Adrenal gland (tissue), 12 donors: ENCODE measurements around the gene ARHGEF10L. TPM values are rescaled to one million over a fixed set of nuclear protein-coding genes. Genes with fewer than 3 reads are reported as not detected.

Experiments
- DNase-seq, 7 donors: peaks; one replicate each; pipeline ENCODE4 v3.0.0-alpha.2; 2019 to 2020
- H3K27ac ChIP-seq, 5 donors: fragments of 200-600 bp; sonication (generic) in 4 of 5; 1 replicate in 3 of 5; 2 replicates in 2 of 5; pipeline versions ENCODE4 v1.5.1 to v1.8.0; 2016 to 2020; ENCODE audit warnings: mild to moderate bottlenecking in 1 of 5
- H3K27me3 ChIP-seq: fragments of 200-600 bp; 2 replicates; pipeline ENCODE4 v1.8.0; 2021
- H3K36me3 ChIP-seq, 2 donors: fragments of 200-600 bp; replicated peaks in 1 of 2; 1 replicate in 1 of 2; 2 replicates in 1 of 2; pipeline versions ENCODE4 v1.5.1 to v1.8.0; 2018 to 2022
- H3K4me1 ChIP-seq, 2 donors: fragments of 200-600 bp; replicated peaks in 1 of 2; 1 replicate in 1 of 2; 2 replicates in 1 of 2; pipeline versions ENCODE4 v1.5.1 to v1.8.0; 2018 to 2021
- H3K4me3 ChIP-seq, 4 donors: fragments of 200-600 bp; sonication (generic) in 3 of 4; one replicate each; pipeline ENCODE4 v1.5.1; 2016 to 2018
- H3K9me3 ChIP-seq, 3 donors: fragments of 200-600 bp; sonication (generic) in 1 of 3; replicated peaks in 1 of 3; 1 replicate in 2 of 3; 2 replicates in 1 of 3; pipeline versions ENCODE4 v1.5.1 to v1.8.0; 2016 to 2021
- CTCF ChIP-seq, 6 experiments: fragments of 450-650 bp in 4 of 6; fragments of 200-600 bp in 2 of 6; sonication (generic) in 1 of 6; IDR thresholded peaks; 1 replicate in 5 of 6; 2 replicates in 1 of 6; pipeline versions ENCODE4 v1.5.1 to v1.8.0; 2016 to 2021; ENCODE audit warnings: antibody characterized with exemption in 6 of 6, mild to moderate bottlenecking in 2 of 6, moderate library complexity in 1 of 6
- POLR2A ChIP-seq, 2 donors: fragments of 450-650 bp; IDR thresholded peaks; one replicate each; pipeline ENCODE4 v1.6.1; 2017; ENCODE audit warnings: antibody characterized with exemption in 2 of 2, mild to moderate bottlenecking in 2 of 2, moderate library complexity in 1 of 2
- WGBS, 4 donors: extraction: QIAGEN DNeasy Blood & Tissue Kit in 2 of 4; methylation state at CpG; one replicate each; pipeline versions ENCODE4 v1.1.5 to v1.1.7; 2013 to 2017; 5-methylcytosine and 5-hydroxymethylcytosine counted together
- intact Hi-C, 2 donors: fragments of 100-400 bp; cut with DNase I; formaldehyde crosslinking; loops; one replicate each; pipeline versions ENCODE4 v1.14.1 to v1.15.0; 2022 to 2023
- polyA plus RNA-seq, 3 donors: library from polyadenylated mRNA; stranded (reverse); fragments of 200-250 nt in 2 of 3; fragments of 350-450 nt in 1 of 3; fragmentation: Illumina TruSeq in 1 of 3; extraction: RNeasy Lipid Tissue Mini Kit (QIAGEN cat#74804) in 1 of 3; gene quantifications; one replicate each; pipeline ENCODE4 v1.2.3, GENCODE V29; 2013 to 2014
- total RNA-seq, 9 donors: library from RNA; depleted of rRNA in 4 of 9; stranded (reverse); fragments of >200 nt in 4 of 9; fragments of 120-200 nt in 1 of 9; fragmentation: NEBNext Ultra II Directional in 1 of 9; extraction: Animal tissue kit (Norgen Biotek cat#: 25700) in 1 of 9; gene quantifications; one replicate each; pipeline versions ENCODE4 v1.1.0 to v1.2.4, GENCODE V29; 2013 to 2023
- donor health status: healthy with polysubstance abuse.
- donor health status: Bipolar disorder and iron deficiency.
- donor health status: DM: yes; HTN: yes; CAD: no.
- donor health status: DM: no; HTN: no; CAD: no.
- donor health status: DM: no; HTN: no; CAD: no.
- donor health status: DM: yes; HTN: yes; CAD: no.

ARHGEF10L gene
- total and polyA plus RNA-seq, 12 donors, result 1.7 to 54.9 (median 30.1) TPM

DNA sequence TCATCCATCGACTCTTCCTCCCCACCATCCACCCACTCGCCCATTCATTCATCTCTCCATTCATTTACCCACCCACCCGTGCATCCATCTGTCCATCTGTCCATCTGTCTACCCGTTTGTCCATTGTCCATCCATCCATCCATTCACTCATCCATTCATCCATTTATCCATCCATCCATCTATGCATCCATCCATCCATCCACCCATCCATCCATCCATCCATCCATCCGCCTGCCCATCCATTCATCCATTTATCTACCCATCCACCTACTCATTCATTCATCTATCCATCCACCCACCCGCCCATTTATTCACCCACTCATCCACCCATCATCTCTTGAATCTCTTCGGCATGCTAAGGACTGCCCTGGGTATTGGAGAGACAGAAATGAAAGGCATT, 18.5 kb downstream of the ARHGEF10L start:
- 92 to 95% (median 93%) methylated on average over 7 of the region's 7 CpGs for WGBS, 4 donors
- H3K36me3 ChIP-seq, result no peaks in the 10 kb centered on the region
- no peak for DNase-seq
- intact Hi-C loops, result no loop called here
- no peak overlapping the region for H3K4me3 ChIP-seq
- H3K9me3 ChIP-seq, result no peaks in the 10 kb centered on the region
- TF ChIP-seq POLR2A (IDR thresholded peaks at IDR 0.05) (no peak), CTCF (IDR thresholded peaks at IDR 0.05) (no peak)
- H3K27ac ChIP-seq, result no peak overlapping the region
- peaks cover 35 to 43% of the 10 kb centered on the region in 2 donors for H3K4me1 ChIP-seq
- no peaks in the 10 kb centered on the region for H3K27me3 ChIP-seq

DNA sequence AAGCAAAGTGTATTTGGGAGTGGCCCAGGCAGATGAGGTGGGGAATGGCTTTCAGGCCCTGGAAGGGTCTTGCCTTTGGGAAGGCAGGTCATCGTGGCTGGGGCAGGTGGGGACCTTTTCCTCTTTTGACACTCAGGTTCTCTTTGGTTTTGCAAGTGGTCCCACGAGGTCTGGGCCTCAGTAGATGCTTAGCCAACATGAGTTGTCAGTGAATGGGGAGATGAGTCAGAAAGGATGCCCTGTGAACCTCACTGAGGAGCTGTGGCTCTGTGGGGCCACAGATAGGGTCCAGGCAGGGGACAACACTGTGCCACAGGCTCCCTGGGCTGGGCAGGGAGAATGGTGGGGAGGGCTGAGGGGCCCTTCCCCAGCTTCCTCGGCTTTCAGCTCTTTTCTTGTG, 19.0 kb downstream of the ARHGEF10L start:
- Histone ChIP-seq H3K36me3 (no peaks in the 10 kb centered on the region), H3K9me3 (no peaks in the 10 kb centered on the region), H3K4me1 (peaks cover 34 to 42% of the 10 kb centered on the region in 2 donors), H3K27ac (peak overlapping the region in 2 of 5 donors; percentile 47 to 89), H3K27me3 (no peaks in the 10 kb centered on the region), H3K4me3 (no peak overlapping the region)
- DNase-seq, result no peak
- TF ChIP-seq CTCF (IDR thresholded peaks at IDR 0.05) (no peak), POLR2A (IDR thresholded peaks at IDR 0.05) (no peak)
- intact Hi-C loops, result no loop called here
- 57 to 85% (median 75%) methylated on average over 2 to 3 of the region's 3 CpGs for WGBS, 4 donors

DNA sequence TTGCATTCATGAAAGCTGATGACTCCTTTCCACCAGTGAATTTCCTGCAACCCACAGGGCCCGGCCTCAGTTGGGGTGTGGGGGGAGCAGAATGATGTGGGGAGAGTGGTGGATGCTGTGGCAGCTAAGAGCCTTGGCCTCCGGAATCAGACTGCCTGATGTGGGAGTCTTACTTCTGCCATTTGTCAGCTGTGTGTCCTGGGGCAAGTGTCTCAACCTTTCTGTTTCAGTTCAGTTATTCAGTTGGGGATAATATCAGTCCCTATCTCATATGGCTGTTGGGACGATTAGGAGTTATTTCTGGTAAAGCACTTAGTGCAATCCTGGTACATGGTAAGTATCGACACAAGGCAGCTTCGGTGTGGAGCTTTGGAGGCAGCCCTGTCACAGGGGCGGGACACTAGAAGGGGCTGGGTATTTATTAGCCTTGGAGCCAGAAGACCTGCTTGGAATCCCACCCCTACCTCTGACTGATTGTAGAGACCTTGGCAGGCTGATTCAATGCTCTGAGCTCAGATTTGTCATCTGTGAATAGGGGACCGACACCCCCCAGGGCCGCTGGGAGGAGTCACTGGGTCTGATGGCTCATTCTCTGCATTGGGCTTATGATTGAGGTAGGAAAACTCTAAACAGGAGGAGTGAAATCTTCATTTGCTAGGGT, 19.6 kb downstream of the ARHGEF10L start:
- Histone ChIP-seq H3K4me1 (peaks cover 28 to 36% of the 10 kb centered on the region in 2 donors), H3K27me3 (no peaks in the 10 kb centered on the region), H3K36me3 (no peaks in the 10 kb centered on the region), H3K27ac (peak overlapping the region in 3 of 5 donors; percentile 21 to 89 (median 47)), H3K9me3 (no peaks in the 10 kb centered on the region), H3K4me3 (no peak overlapping the region)
- intact Hi-C loops, result no loop called here
- TF ChIP-seq POLR2A (IDR thresholded peaks at IDR 0.05), result no peak
- no peak for TF ChIP-seq CTCF (IDR thresholded peaks at IDR 0.05)
- WGBS, 4 donors, result 50 to 58% (median 53%) methylated on average over 8 of the region's 8 CpGs
- DNase-seq, result peak in 5 of 7 donors; percentile 47 to 61 (median 58)

GRCh38 chr1:17559615-17560419, 20.3 kb downstream of the ARHGEF10L start:
- Histone ChIP-seq H3K9me3 (no peaks in the 10 kb centered on the region), H3K27ac (peak overlapping the region in 3 of 5 donors; percentile 21 to 89 (median 47)), H3K4me1 (peaks cover 25 to 34% of the 10 kb centered on the region in 2 donors), H3K36me3 (no peaks in the 10 kb centered on the region), H3K27me3 (no peaks in the 10 kb centered on the region), H3K4me3 (no peak overlapping the region)
- intact Hi-C loops, result no loop called here
- no peak for TF ChIP-seq POLR2A (IDR thresholded peaks at IDR 0.05)
- no peak for TF ChIP-seq CTCF (IDR thresholded peaks at IDR 0.05)
- DNase-seq, result no peak
- 88 to 100% (median 92%) methylated on average over 3 to 7 of the region's 7 CpGs for WGBS, 4 donors
